IgD-negative memory B cell (primary cell): Measurements from ENCODE around the gene ODC1. TPM values are rescaled to one million over a fixed set of nuclear protein-coding genes. Genes with fewer than 3 reads are reported as not detected.
A peak's percentile ranks its signal among the peaks of the same experiment; 100 is the strongest.
"Not testable (repeated sequence)": the region's sequence is repeated elsewhere in the genome, so short reads cannot be mapped to it uniquely, and the experiment has no call there.

Source experiments
- H3K27ac Mint-ChIP-seq, 3 donors: one replicate each; pipeline ENCODE4 v1.8.0; 2020 to 2022; ENCODE audit warnings: mild to moderate bottlenecking in 3 of 3, mixed read lengths in 3 of 3, moderate library complexity in 1 of 3
- H3K27me3 Mint-ChIP-seq: one replicate; pipeline ENCODE4 v1.8.0; 2021; ENCODE audit warnings: mixed read lengths
- H3K36me3 Mint-ChIP-seq: one replicate; pipeline ENCODE4 v1.8.0; 2020; ENCODE audit warnings: mild to moderate bottlenecking, mixed read lengths
- H3K4me1 Mint-ChIP-seq, 3 donors: one replicate each; pipeline ENCODE4 v1.8.0; 2020 to 2022; ENCODE audit warnings: mixed read lengths in 3 of 3, mild to moderate bottlenecking in 1 of 3
- H3K4me3 Mint-ChIP-seq, 4 donors: one replicate each; pipeline ENCODE4 v1.8.0; 2020 to 2022; ENCODE audit warnings: mild to moderate bottlenecking in 4 of 4, mixed read lengths in 4 of 4, moderate library complexity in 3 of 4
- H3K9me3 Mint-ChIP-seq, 3 donors: one replicate each; pipeline ENCODE4 v1.8.0; 2020 to 2021; ENCODE audit warnings: mixed read lengths in 3 of 3, mild to moderate bottlenecking in 1 of 3
- polyA plus RNA-seq: library from polyadenylated mRNA; unstranded; fragments of 300-500 nt; fragmentation: Illumina TruSeq; gene quantifications from one replicate; pipeline ENCODE4 v1.2.3, GENCODE V29; 2021

ODC1 gene
- polyA plus RNA-seq = 207 TPM

DNA sequence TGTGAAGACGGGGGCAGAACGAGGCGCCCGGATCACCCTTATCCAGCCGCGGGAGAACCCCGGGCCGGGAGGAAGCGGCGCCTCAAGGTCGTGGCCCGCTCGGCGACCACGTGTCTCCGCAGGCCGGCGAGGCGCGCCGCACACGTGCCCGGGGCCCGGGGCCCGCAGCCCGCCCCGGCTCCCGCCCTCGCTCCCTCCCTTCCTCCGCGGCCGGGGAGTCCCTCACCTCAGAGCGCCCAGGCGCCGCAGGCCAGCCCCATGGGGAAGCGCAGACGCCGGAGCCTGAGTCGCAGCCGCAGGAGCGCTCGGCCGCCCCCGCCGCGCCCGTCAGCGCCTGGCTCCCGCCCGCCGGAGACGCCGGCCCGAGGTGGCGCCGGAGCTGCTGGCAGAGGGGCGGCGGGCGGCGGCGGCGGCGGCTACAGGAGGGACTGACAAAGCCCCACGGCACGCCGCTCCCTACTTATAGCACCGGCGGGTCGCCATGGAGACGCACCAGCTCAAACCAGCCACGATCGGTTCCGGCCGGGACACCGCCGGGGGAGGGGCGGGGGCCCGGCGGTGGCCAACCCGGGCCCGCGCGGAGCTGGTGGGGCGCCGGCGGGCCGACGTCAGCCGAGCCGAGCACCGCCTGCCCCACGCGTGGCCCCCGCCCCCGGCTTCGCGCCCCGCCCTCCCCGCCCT lies at the start of gene ODC1:
Gene ODC1, minus strand, starts transcription at position 433 of the 681 bp plus-strand sequence. CDS start 3,295 bp downstream, outside the sequence.
- peak within 1 kb of the TSS; percentile 86 to 93 (median 92) for H3K27ac Mint-ChIP-seq
- peaks cover 23 to 36% (median 33%) of the 10 kb centered on the region in 3 donors for H3K4me1 Mint-ChIP-seq
- no peaks in the 10 kb centered on the region for H3K27me3 Mint-ChIP-seq
- H3K4me3 Mint-ChIP-seq = peak within 1 kb of the TSS; percentile 90 to 96 (median 94)
- no peaks in the 10 kb centered on the region for H3K9me3 Mint-ChIP-seq
- H3K36me3 Mint-ChIP-seq = peaks cover 2% of the 10 kb centered on the region

DNA sequence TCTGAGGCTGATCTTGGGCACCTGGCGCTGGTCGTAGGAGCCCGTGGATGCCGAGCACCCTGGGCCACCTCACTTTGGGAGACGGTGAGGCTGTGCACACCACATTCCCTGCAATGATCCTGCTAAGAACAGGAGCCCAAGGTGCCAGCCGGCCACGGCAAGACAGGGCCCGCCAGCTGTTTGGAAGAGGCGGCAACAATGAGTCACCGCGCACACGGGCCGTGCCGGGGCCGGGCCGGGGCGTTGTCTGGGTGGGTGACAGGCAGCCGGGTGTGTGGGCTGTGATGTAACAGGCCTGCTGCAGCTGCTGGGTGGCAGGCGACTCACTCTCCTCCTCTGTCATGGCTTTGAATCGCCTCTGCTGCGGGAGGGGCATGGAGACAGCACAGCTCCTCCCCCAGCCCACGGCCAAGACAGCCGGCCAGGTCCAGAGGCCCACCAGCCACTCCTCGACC lies 49.7 kb upstream of the ODC1 start:
- no peaks in the 10 kb centered on the region for H3K36me3 Mint-ChIP-seq
- no peak overlapping the region for H3K4me3 Mint-ChIP-seq
- no peak overlapping the region for H3K27ac Mint-ChIP-seq

DNA sequence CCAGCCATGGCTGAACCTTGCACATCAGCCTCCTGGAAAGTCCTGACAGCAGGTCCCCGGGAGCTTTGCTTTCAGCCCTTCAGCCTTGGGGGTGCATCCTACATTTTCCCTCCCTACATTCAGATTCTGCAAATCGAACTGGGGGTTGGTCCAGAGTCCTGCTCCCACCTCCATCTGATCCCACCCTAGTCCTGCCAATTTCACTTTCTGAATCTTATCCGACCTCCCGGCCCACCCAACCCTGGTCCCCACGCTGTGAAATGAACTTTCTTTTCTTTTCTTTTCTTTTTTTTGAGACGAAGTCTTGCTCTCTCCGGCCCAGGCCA lies 47.8 kb upstream of the ODC1 start:
- H3K27ac Mint-ChIP-seq = peak overlapping the region in 1 of 3 donors; percentile 82
- H3K27me3 Mint-ChIP-seq = peaks cover 7% of the 10 kb centered on the region
- H3K4me3 Mint-ChIP-seq = no peak overlapping the region
- peaks cover 2% of the 10 kb centered on the region for H3K36me3 Mint-ChIP-seq
- H3K9me3 Mint-ChIP-seq = peaks cover 0 to 6% (median 0%) of the 10 kb centered on the region in 3 donors
- peaks cover 4 to 10% (median 7%) of the 10 kb centered on the region in 3 donors for H3K4me1 Mint-ChIP-seq

More for the DNA sequence above, 49.7 kb upstream of the ODC1 start:
- Mint-ChIP-seq H3K9me3 (no peaks in the 10 kb centered on the region), H3K27me3 (peaks cover 17% of the 10 kb centered on the region), H3K4me1 (peaks cover 4 to 10% (median 7%) of the 10 kb centered on the region in 3 donors)

DNA sequence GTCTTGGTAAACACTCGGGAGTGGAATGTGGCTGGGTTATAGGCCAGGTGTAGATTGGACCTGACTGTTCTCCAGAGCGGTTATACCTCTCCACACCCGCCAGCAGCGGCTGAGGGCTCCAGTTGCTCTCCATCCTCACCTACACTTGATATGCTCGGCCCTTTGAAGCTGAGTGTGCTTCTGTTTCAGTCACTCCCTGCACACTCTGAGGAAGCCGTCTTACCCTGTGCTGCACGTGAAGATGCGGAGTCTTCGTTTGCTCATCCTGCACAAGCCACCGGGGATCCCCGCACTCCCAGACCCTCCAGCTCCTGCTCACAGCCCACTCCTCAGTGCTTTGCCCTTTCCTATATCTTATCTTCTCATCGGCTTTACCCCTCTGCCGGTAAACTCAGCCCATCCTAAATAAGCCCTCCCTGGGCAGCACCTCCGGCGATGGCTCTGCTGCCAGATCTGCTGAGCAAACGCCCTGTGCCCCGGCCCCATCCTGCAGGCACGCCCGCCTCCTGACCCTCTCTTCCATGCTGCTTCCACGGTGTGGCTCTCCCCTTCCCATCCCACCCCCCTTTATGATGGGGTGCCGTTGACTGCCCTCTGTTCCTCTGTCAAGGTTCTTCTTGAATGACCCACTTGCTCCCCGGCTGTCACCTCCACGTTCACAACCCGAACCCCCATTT lies 47.3 kb upstream of the ODC1 start:
- peaks cover 7% of the 10 kb centered on the region for H3K27me3 Mint-ChIP-seq
- H3K4me3 Mint-ChIP-seq = no peak overlapping the region
- H3K4me1 Mint-ChIP-seq = peaks cover 4 to 10% (median 7%) of the 10 kb centered on the region in 3 donors
- peaks cover 2% of the 10 kb centered on the region for H3K36me3 Mint-ChIP-seq
- H3K27ac Mint-ChIP-seq = peak overlapping the region in 1 of 3 donors; percentile 82
- H3K9me3 Mint-ChIP-seq = peaks cover 0 to 6% (median 0%) of the 10 kb centered on the region in 3 donors

DNA sequence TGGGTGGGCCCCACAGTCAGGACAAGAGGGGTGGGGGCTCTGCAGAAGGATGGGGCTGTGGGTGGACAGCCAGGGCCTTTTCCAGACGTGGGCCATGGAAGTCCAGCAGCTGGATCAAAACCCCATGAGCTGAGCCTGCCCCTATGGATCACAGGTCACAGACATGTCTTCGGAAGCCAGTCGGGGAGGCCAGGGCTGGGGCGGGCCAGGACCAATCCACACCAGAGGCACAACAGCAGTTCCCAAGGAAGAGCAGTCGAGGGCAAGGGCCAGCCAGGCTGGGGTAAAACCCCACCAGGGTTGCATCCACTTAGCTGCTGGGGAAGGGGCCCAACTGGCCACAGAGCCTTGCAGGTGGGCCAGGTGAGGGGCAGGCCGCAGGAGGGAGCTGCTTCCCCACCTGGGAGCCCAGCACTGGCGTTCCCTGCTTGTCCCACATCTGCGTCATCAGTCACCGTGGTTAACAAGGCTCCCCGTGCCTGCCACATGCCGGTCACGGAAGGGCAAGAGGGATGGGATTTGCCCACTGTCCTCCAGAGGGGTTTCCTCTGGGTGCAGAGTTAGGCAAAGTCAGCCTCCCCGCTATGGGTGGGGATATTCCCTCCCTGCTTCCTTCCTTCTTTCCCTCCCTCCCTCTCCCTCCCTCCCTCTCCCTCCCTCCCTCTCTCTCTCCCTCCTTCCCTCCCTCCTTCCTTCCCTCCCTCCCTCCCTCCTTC lies 46.4 kb upstream of the ODC1 start:
- Mint-ChIP-seq H3K9me3 (peaks cover 0 to 6% (median 0%) of the 10 kb centered on the region in 3 donors), H3K4me3 (peak overlapping the region in 1 of 4 donors; percentile 31), H3K27ac (peak overlapping the region in 1 of 3 donors; percentile 88), H3K27me3 (peaks cover 7% of the 10 kb centered on the region), H3K36me3 (peaks cover 6% of the 10 kb centered on the region), H3K4me1 (peaks cover 4 to 11% (median 10%) of the 10 kb centered on the region in 3 donors)

DNA sequence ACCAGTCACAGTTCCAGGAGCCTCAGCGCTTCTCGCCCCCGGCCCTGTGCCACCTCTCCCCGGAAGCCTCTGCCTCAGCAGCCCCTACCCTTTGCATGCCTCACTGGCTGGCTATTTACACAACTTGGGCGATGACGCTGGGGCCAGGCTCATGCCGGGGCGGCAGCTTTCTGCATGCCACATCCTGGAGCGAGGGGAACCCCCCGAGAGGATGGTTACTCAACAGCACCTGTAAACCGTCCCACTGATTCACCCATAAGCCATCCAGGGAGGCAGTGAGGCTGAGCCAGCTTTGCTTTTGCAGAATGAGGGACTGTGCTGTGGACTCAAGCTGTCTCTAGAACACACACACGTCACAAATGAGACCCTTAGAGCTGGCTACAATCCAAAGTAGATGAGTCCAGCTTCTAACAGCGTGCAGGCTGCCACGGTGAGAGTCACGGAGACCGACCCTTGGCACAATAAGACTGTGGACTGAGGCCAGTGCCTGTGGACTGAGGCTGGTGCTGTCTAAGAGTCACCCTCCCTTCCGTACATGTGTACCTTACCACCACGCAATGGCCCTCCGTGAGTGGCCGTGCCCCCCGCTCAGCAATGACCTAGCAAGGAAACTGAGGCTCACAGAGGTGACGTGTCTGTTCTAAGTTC lies 45.6 kb upstream of the ODC1 start:
- H3K27me3 Mint-ChIP-seq = peaks cover 6% of the 10 kb centered on the region
- peak overlapping the region in 3 of 4 donors; percentile 3 to 67 (median 61) for H3K4me3 Mint-ChIP-seq
- peak overlapping the region; percentile 60 to 88 (median 81) for H3K27ac Mint-ChIP-seq
- H3K36me3 Mint-ChIP-seq = peaks cover 6% of the 10 kb centered on the region
- peaks cover 5 to 11% (median 10%) of the 10 kb centered on the region in 3 donors for H3K4me1 Mint-ChIP-seq
- H3K9me3 Mint-ChIP-seq = peaks cover 0 to 6% (median 0%) of the 10 kb centered on the region in 3 donors

DNA sequence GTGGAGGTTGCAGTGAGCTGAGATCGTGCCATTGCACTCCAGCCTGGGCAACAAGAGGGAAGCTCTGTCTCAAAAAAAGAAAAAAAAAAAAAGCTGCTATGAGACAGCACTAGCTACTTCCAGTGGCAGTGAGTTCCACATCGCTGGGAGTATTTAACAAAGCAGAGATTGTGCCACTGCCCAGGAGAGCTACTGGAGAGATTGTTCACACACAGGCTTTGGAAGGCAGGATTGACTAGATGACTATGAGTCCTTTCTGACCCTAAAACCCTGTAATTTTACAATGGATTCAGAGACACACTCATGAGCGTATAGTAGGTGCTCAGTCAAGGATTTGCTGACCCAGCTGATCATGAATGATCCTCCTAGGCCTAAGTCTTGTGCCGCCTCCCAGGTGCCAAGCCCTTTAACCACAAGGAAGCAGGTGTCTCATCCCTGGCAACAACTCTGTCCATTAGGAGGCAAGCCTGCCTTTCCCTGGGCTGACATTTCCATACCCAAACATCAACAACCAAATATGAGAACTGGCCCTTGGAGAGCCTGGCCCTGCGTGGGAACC lies 45.0 kb upstream of the ODC1 start:
- H3K4me3 Mint-ChIP-seq = peak overlapping the region in 2 of 4 donors; percentile 61 to 67
- peaks cover 7% of the 10 kb centered on the region for H3K36me3 Mint-ChIP-seq
- peaks cover 7 to 11% (median 10%) of the 10 kb centered on the region in 3 donors for H3K4me1 Mint-ChIP-seq
- H3K27ac Mint-ChIP-seq = peak overlapping the region; percentile 59 to 88 (median 60)
- H3K27me3 Mint-ChIP-seq = peaks cover 6% of the 10 kb centered on the region
- peaks cover 0 to 6% (median 0%) of the 10 kb centered on the region in 3 donors for H3K9me3 Mint-ChIP-seq

DNA sequence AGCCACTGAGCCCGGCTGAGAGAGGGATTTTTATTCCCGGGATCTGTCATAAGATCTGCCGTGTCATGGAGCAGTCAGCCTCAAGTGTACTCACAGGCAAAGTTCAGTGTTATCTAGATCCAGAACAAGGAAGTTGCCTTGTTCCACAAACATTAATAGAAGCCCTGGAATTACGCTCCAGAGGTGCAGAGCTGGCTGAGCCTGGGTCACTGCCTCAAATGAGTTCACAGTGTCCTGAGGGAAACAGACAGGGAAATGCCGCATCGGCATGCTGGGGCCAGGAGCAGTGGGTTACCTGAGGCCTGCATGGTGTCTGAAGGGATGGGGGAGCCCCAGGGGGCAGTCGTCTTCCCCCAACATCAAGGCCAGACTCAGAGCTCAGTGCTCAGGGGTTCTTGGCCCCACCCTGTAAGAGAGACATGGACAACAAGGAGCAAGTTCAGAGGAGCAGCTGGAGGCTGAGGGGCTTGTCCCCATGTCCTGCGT lies 42.7 kb upstream of the ODC1 start:
- Mint-ChIP-seq H3K4me1 (peaks cover 7 to 11% (median 7%) of the 10 kb centered on the region in 3 donors), H3K27me3 (peaks cover 3% of the 10 kb centered on the region), H3K36me3 (peaks cover 7% of the 10 kb centered on the region), H3K4me3 (no peak overlapping the region), H3K9me3 (peaks cover 0 to 6% (median 0%) of the 10 kb centered on the region in 3 donors), H3K27ac (peak overlapping the region in 1 of 3 donors; percentile 59)

DNA sequence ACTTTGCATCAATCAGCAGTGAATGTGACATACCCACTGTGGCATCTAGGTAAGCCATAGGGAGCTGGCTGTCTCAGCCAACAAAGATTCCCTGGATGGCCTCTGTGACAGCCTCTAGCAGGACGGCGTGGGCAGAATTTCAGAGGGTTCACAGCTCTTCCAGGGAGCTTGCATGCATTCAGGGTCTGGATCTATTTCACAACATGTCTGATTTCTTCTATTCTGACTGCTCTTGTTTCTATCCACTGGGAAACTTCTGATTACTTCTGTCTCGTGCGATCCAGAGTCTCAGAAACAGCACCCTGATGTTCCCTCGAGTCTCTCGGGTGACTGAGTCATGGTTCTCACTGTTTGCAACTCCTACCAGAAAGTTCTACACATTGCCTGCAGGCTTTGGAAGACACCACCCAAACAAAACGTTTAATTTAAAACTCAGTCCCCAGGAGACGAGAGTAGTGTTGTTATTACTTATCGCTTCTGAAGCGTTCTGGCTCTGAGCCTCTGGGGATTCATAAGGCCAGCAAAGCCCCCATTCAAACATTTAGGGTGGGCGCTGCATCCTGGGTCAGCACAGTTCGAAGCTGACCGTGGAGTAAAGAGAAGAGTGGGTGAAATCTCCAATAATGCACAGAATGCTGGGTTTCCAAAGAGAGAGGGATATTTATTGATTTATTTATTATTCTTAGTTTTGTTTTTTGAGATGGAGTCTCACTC lies 41.9 kb upstream of the ODC1 start:
- H3K27ac Mint-ChIP-seq = peak overlapping the region in 1 of 3 donors; percentile 9
- H3K4me1 Mint-ChIP-seq = peaks cover 7 to 11% (median 7%) of the 10 kb centered on the region in 3 donors
- peaks cover 0 to 6% (median 0%) of the 10 kb centered on the region in 3 donors for H3K9me3 Mint-ChIP-seq
- peak overlapping the region in 1 of 4 donors; percentile 22 for H3K4me3 Mint-ChIP-seq
- H3K36me3 Mint-ChIP-seq = peaks cover 7% of the 10 kb centered on the region
- H3K27me3 Mint-ChIP-seq = peaks cover 3% of the 10 kb centered on the region

DNA sequence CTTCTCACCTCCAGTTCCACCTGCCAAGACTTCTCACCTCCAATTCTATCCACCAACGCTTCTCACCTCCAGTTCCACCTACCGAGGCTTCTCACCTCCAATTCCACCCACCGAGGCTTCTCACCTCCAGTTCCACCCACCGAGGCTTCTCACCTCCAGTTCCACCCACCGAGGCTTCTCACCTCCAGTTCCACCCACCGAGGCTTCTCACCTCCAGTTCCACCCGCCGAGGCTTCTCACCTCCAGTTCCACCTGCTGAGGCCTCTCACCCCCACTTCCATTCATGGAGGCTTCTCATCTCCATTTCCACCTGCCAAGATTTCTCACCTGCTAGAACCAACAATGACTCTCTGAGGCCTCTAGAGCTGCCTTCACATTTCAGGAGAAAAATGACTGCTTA lies 40.0 kb upstream of the ODC1 start:
- H3K9me3 Mint-ChIP-seq, H3K27ac Mint-ChIP-seq, H3K4me3 Mint-ChIP-seq, H3K4me1 Mint-ChIP-seq, H3K27me3 Mint-ChIP-seq, H3K36me3 Mint-ChIP-seq: not testable (repeated sequence)

DNA sequence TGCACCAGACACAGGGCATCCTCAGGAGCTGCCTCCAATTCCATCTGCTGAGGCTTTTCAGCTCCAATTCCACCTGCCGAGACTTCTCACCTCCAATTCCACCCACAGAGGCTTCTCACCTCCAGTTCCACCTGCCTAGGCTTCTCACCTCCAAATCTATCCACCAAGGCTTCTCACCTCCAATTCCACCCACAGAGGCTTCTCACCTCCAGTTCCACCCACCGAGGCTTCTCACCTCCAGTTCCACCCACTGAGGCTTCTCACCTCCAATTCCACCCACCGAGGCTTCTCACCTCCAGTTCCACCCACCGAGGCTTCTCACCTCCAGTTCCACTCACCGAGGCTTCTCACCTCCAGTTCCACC lies 39.6 kb upstream of the ODC1 start:
- H3K4me3 Mint-ChIP-seq, H3K27me3 Mint-ChIP-seq, H3K9me3 Mint-ChIP-seq, H3K36me3 Mint-ChIP-seq, H3K27ac Mint-ChIP-seq, H3K4me1 Mint-ChIP-seq: not testable (repeated sequence)

DNA sequence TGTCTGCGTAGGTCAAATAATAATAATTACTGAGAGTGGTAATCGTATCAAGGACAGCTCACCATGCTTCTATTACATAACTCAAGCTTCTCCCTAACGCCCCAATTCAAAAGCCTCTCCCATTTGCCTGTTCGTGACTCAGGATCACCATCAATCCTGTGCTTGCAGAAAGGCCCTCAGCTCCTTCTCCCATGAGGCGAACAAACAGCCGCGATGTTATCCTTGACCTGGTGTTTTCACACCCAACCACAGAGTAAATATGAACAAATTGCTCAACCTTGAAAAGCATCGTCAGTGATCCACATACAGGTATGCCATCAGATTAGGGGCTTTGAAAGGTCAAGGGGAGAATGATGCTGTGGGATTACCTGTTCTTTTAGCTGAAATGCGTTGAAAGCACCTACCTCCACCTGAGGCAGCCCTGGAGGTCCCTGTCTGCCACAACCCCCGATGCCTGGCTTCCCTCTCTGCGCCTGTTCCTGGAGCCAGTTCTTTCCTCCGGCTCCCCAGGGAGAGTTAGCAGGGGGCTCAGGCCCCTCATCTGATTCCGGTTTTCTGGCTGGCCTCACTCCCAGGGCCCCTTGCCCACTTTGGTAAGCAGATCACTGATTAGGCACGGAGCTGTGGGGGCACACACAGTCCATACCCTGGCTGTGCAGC lies 39.1 kb upstream of the ODC1 start:
- Mint-ChIP-seq H3K27ac (no peak overlapping the region), H3K4me3 (no peak overlapping the region), H3K36me3 (peaks cover 7% of the 10 kb centered on the region), H3K4me1 (peaks cover 0 to 4% (median 3%) of the 10 kb centered on the region in 3 donors), H3K27me3 (peaks cover 2% of the 10 kb centered on the region), H3K9me3 (peaks cover 0 to 6% (median 0%) of the 10 kb centered on the region in 3 donors)

DNA sequence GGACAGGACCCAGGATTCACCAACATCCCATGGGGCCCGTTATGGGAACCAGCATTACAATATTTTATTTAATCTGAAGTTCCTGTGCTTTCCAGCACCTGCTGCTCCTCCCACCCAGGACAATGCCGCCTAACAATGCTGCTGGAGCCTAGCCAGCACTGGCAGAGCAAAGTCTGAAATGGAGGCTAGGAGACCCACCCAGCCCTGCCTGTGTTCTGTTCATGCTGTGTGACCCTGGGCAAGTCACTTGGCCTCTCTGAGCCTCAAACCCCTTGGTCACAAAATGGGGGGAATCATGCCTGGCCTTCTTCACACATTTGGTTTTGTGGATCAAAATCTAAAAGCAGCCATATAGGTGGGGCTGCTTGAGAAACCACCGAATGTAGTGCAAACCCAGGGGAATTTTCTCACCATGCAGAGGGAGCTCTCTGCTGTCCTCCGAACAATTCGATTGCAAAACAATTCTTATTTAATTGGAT lies 38.5 kb upstream of the ODC1 start:
- peaks cover 0 to 6% (median 0%) of the 10 kb centered on the region in 3 donors for H3K9me3 Mint-ChIP-seq
- H3K4me1 Mint-ChIP-seq = peaks cover 0 to 4% (median 3%) of the 10 kb centered on the region in 3 donors
- H3K27ac Mint-ChIP-seq = no peak overlapping the region
- H3K4me3 Mint-ChIP-seq = no peak overlapping the region
- peaks cover 7% of the 10 kb centered on the region for H3K36me3 Mint-ChIP-seq
- peaks cover 2% of the 10 kb centered on the region for H3K27me3 Mint-ChIP-seq
